Testis (tissue), 3 donors: ENCODE results near the gene TUT4. TPM values are rescaled to one million over a fixed set of nuclear protein-coding genes. Genes with fewer than 3 reads are reported as not detected.

Experiments used
- DNase-seq: peaks from one replicate; pipeline ENCODE4 v3.0.0-alpha.2; 2019
- H3K27ac ChIP-seq, 2 donors: fragments of 200-600 bp; sonication (generic); one replicate each; pipeline ENCODE4 v1.5.1; 2019
- H3K27me3 ChIP-seq: fragments of 200-600 bp; sonication (generic); one replicate; pipeline ENCODE4 v1.5.1; 2019
- H3K36me3 ChIP-seq: fragments of 200-600 bp; sonication (generic); one replicate; pipeline ENCODE4 v1.5.1; 2017; ENCODE audit warnings: low read depth; ENCODE audit errors: missing control alignments
- H3K4me1 ChIP-seq: fragments of 200-600 bp; sonication (generic); one replicate; pipeline ENCODE4 v1.5.1; 2019
- H3K4me3 ChIP-seq, 2 donors: fragments of 200-600 bp; sonication (generic); one replicate each; pipeline ENCODE4 v1.5.1; 2017 to 2019
- H3K9me3 ChIP-seq: fragments of 200-600 bp; sonication (generic); one replicate; pipeline ENCODE4 v1.5.1; 2017
- CTCF ChIP-seq, 3 experiments: fragments of 450-650 bp in 2 of 3; fragments of 200-600 bp in 1 of 3; sonication (generic) in 1 of 3; IDR thresholded peaks; one replicate each; pipeline ENCODE4 v1.5.1; 2016 to 2019; ENCODE audit warnings: antibody characterized with exemption in 3 of 3, mild to moderate bottlenecking in 2 of 3, moderate library complexity in 1 of 3
- POLR2A ChIP-seq: fragments of 450-650 bp; IDR thresholded peaks from one replicate; pipeline ENCODE4 v1.6.1; 2017; ENCODE audit warnings: antibody characterized with exemption, mild to moderate bottlenecking, moderate library complexity
- WGBS, 2 donors: methylation state at CpG; one replicate each; pipeline ENCODE4 v1.1.5; 2018; 5-methylcytosine and 5-hydroxymethylcytosine counted together
- intact Hi-C: fragments of 100-400 bp; cut with DNase I; formaldehyde crosslinking; loops from one replicate; pipeline ENCODE4 v1.15.1; 2023; ENCODE audit warnings: low total_unique reads
- polyA plus RNA-seq: library from polyadenylated mRNA; stranded (reverse); fragments of 350-450 nt; fragmentation: Illumina TruSeq; extraction: RNeasy Lipid Tissue Mini Kit (QIAGEN cat#74804); gene quantifications from one replicate; pipeline ENCODE4 v1.2.3, GENCODE V29; 2014; ENCODE audit warnings: low read depth, low replicate concordance; ENCODE audit not compliant: insufficient read depth
- total RNA-seq, 2 donors: library from RNA; depleted of rRNA; stranded (reverse); fragments of >200 nt; gene quantifications; one replicate each; pipeline ENCODE4 v1.2.3, GENCODE V29; 2016

TUT4 gene
- total and polyA plus RNA-seq, 3 donors from 2014 or later: 63.3 to 146 (median 136) TPM

GRCh38 chr1:52461821-52462220 is 91.1 kb downstream of the TUT4 start:
- no peak overlapping the region for H3K27ac ChIP-seq
- no peak overlapping the region for H3K4me3 ChIP-seq
- H3K9me3 ChIP-seq: no peaks in the 10 kb centered on the region
- H3K36me3 ChIP-seq: no peaks in the 10 kb centered on the region
- TF ChIP-seq POLR2A (no peak), CTCF (IDR thresholded peaks at IDR 0.05) (no peak)
- DNase-seq: no peak
- H3K4me1 ChIP-seq: no peaks in the 10 kb centered on the region
- 79 to 86% methylated on average over 1 of the region's 1 CpG for WGBS, 2 donors
- intact Hi-C loops: no loop called here
- no peaks in the 10 kb centered on the region for H3K27me3 ChIP-seq

- intact Hi-C loops: no loop called here
- H3K27me3 ChIP-seq: no peaks in the 10 kb centered on the region
- H3K36me3 ChIP-seq: no peaks in the 10 kb centered on the region
- H3K27ac ChIP-seq: no peak overlapping the region
- H3K4me1 ChIP-seq: no peaks in the 10 kb centered on the region
- TF ChIP-seq CTCF (IDR thresholded peaks at IDR 0.05) (no peak), POLR2A (no peak)
- no peak overlapping the region for H3K4me3 ChIP-seq
- no peak for DNase-seq
- WGBS, 2 donors: 93 to 97% methylated on average over 1 of the region's 1 CpG
- H3K9me3 ChIP-seq: no peaks in the 10 kb centered on the region
Observed at GRCh38 chr1:52460694-52461093, 92.2 kb downstream of the TUT4 start.

- Histone ChIP-seq H3K36me3 (no peaks in the 10 kb centered on the region), H3K4me1 (no peaks in the 10 kb centered on the region), H3K9me3 (no peaks in the 10 kb centered on the region), H3K27me3 (no peaks in the 10 kb centered on the region), H3K27ac (no peak overlapping the region), H3K4me3 (no peak overlapping the region)
- TF ChIP-seq CTCF (IDR thresholded peaks at IDR 0.05): no peak
- no peak for TF ChIP-seq POLR2A
- intact Hi-C loops: no loop called here
- no peak for DNase-seq
- WGBS, 2 donors: 87 to 100% methylated on average over 2 of the region's 2 CpGs
Observed at GRCh38 chr1:52455686-52456085, 97.2 kb downstream of the TUT4 start.

GRCh38 chr1:52454779-52455178 is 98.1 kb downstream of the TUT4 start:
- no peaks in the 10 kb centered on the region for H3K36me3 ChIP-seq
- H3K9me3 ChIP-seq: no peaks in the 10 kb centered on the region
- TF ChIP-seq CTCF (IDR thresholded peaks at IDR 0.05): no peak
- TF ChIP-seq POLR2A: no peak
- H3K4me3 ChIP-seq: no peak overlapping the region
- no peak for DNase-seq
- 98 to 100% methylated on average over 2 of the region's 2 CpGs for WGBS, 2 donors
- H3K27me3 ChIP-seq: no peaks in the 10 kb centered on the region
- H3K4me1 ChIP-seq: no peaks in the 10 kb centered on the region
- intact Hi-C loops: no loop called here
- no peak overlapping the region for H3K27ac ChIP-seq

GRCh38 chr1:52454127-52454526 is 98.8 kb downstream of the TUT4 start:
- H3K9me3 ChIP-seq: no peaks in the 10 kb centered on the region
- no peaks in the 10 kb centered on the region for H3K36me3 ChIP-seq
- no peak for TF ChIP-seq CTCF (IDR thresholded peaks at IDR 0.05)
- no peak for TF ChIP-seq POLR2A
- H3K27ac ChIP-seq: no peak overlapping the region
- no peaks in the 10 kb centered on the region for H3K27me3 ChIP-seq
- intact Hi-C loops: no loop called here
- H3K4me3 ChIP-seq: no peak overlapping the region
- DNase-seq: no peak
- H3K4me1 ChIP-seq: no peaks in the 10 kb centered on the region
- WGBS, 2 donors: 94 to 96% methylated on average over 1 of the region's 1 CpG
